Body of pancreas (tissue), 4 donors: Measurements from ENCODE around the gene PRMT3.

Experiments used
- POLR2A ChIP-seq, 3 donors: fragments of 450-650 bp; IDR thresholded peaks; one replicate each; pipeline ENCODE4 v1.6.1; 2016; ENCODE audit warnings: antibody characterized with exemption in 3 of 3, mild to moderate bottlenecking in 2 of 3
- TF ChIP-seq, protein P1 (sequence below), 7 experiments: fragments of 450-650 bp in 4 of 7; fragments of 200-600 bp in 3 of 7; sonication (generic) in 3 of 7; IDR thresholded peaks; one replicate each; pipeline ENCODE4 v1.5.1; 2016 to 2019; ENCODE audit warnings: antibody characterized with exemption in 7 of 7

DNA sequence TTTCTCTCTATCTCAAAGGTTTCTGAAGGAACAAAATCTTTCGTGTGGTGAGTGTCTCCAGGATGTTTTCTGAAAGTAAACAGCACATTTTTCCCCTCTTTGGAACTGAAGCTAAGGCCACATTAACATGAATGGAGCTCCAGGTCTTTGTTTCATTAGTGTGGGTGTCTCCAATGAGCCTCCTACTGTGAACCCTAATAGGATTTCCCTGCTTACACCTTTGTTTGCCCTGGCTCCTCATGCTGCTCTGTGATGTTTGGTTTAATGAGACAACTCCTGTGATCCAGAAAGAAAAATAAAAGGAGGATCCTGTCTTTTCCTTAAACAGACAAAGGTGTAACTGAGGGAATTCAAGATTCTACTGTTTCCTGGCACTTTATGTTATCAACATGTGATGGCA is 135.0 kb downstream of the PRMT3 start:
- TF ChIP-seq, protein P1, sequence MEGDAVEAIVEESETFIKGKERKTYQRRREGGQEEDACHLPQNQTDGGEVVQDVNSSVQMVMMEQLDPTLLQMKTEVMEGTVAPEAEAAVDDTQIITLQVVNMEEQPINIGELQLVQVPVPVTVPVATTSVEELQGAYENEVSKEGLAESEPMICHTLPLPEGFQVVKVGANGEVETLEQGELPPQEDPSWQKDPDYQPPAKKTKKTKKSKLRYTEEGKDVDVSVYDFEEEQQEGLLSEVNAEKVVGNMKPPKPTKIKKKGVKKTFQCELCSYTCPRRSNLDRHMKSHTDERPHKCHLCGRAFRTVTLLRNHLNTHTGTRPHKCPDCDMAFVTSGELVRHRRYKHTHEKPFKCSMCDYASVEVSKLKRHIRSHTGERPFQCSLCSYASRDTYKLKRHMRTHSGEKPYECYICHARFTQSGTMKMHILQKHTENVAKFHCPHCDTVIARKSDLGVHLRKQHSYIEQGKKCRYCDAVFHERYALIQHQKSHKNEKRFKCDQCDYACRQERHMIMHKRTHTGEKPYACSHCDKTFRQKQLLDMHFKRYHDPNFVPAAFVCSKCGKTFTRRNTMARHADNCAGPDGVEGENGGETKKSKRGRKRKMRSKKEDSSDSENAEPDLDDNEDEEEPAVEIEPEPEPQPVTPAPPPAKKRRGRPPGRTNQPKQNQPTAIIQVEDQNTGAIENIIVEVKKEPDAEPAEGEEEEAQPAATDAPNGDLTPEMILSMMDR (IDR thresholded peaks at IDR 0.05) = no peak
- no peak for TF ChIP-seq POLR2A (IDR thresholded peaks at IDR 0.05)
